Effector CD4-positive, alpha-beta T cell (primary cell): ENCODE results near the gene NRDE2.

ENCODE experiments used
- DNase-seq: peaks from one replicate; pipeline ENCODE4 v3.0.0-alpha.2; 2020
- total RNA-seq: gene quantifications from one replicate; lab custom pipeline; 2026; lab: John Stamatoyannopoulos, UW

Gene NRDE2, protein sequence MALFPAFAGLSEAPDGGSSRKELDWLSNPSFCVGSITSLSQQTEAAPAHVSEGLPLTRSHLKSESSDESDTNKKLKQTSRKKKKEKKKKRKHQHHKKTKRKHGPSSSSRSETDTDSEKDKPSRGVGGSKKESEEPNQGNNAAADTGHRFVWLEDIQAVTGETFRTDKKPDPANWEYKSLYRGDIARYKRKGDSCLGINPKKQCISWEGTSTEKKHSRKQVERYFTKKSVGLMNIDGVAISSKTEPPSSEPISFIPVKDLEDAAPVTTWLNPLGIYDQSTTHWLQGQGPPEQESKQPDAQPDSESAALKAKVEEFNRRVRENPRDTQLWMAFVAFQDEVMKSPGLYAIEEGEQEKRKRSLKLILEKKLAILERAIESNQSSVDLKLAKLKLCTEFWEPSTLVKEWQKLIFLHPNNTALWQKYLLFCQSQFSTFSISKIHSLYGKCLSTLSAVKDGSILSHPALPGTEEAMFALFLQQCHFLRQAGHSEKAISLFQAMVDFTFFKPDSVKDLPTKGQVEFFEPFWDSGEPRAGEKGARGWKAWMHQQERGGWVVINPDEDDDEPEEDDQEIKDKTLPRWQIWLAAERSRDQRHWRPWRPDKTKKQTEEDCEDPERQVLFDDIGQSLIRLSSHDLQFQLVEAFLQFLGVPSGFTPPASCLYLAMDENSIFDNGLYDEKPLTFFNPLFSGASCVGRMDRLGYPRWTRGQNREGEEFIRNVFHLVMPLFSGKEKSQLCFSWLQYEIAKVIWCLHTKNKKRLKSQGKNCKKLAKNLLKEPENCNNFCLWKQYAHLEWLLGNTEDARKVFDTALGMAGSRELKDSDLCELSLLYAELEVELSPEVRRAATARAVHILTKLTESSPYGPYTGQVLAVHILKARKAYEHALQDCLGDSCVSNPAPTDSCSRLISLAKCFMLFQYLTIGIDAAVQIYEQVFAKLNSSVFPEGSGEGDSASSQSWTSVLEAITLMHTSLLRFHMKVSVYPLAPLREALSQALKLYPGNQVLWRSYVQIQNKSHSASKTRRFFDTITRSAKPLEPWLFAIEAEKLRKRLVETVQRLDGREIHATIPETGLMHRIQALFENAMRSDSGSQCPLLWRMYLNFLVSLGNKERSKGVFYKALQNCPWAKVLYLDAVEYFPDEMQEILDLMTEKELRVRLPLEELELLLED
- total RNA-seq = 35.3 reads per million, percentile 60 among the genes with 10 or more reads in this experiment

DNA sequence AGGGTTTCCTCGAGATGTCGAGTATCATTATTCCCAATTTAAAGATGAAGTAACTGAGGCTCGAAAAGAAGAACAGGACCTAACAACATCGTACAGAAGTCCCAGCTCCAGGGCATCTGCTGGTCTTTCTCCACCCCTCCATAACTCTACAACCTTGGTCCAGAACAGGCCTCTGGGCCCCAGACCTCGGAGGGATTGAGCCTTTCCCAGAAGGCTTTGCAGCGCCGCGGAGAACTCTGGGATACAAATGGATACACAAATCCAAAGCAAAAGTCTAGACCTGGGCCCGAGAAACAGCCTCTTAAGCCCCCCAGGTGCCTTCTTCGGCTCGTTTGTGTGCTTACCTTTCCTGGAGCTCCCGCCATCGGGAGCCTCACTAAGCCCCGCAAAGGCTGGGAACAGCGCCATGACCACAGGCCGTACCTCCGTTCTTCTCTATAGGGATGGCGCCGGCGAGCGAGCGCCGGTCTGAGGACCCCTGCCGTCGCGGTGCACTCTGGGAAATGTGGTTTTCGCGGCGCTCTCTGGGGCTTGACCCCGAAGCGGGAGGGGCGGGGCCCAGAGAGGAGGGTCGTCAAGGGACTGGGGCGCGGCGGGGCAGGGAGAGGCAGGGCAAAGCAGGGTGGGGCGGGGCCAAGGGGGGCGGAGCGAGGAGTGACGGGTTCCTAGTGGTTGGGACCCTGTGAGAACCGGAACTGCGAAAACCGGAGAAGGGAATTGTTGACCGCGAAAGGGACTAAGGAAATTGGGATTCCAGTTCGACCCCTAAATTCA lies at the start of gene NRDE2:
NRDE2 (minus strand) TSS at position 445 of the 774 bp plus-strand sequence; CDS start at position 408, 37 bp downstream.
- DNase-seq = peak; percentile 80

DNA sequence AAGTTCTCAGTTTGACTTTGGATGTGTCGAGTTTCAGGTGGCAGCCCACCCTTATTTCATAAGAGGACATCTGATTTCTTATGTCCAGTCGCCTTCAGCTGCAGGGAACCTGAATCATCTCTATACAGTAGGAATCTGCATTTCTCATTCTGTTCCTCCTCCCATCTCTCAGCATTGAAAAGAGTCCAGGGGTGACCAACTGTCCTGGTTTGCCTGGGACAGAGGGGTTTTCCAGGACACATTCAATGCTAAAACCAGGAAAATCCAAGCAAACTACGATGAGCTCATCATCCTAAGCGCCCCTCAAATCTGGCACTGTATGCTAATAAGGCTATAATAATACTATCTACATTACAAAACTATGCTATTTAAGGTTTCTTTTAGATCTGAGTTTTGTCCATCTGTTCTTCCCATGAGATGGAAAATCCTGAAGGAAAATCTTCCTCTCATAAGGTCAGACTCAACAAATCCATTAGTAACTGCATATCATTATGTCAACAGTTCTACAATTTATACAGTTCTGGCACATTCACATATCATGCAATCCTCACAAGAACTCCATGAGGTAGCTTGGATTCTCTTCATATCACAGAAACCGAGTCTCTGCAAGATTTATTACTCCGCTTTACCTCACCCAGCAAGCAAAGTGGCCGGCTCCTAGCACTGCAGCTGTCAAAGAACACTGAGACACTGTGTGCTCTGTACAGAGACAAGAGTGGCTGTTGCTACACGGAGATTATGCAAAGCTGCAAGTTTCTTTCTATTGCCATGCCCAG lies 49.5 kb upstream of the NRDE2 start:
- DNase-seq = no peak

DNA sequence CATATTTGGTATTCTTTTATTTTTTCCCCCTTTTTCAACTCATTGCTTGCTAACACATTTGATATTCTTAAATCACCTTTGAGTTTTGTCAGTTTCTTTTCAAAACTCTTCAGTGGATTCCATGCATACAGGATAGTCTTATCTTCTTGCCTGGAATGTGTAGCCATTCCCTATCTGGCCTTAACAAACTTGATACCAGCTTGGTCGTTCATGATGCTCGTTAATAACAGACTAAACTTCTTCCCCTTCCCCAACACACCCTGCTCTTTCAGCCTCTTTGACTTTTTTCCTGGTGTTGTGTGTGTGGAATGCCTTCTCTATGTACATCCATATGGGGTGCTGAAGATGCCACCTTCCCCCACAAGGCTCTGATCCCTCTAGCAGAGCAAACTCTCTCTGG lies 47.4 kb upstream of the NRDE2 start:
- no peak for DNase-seq

DNA sequence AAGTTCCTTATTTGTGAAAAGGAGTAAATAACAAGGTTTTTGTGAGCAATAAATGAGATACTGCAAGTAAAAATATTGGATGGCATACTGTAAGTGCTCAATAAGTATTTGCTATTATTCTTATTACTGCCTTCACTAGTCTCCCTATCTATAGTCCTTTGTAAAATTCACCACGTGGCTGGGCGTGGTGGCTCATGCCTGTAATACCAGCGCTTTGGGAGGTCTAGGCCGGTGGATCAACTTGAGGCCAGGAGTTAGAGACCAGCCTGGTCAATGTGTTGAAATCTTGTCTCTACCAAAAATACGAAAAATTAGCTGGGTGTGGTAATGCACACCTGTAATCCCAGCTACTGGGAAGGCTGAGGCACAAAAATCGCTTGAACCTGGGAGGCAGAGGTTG lies 46.5 kb upstream of the NRDE2 start:
- no peak for DNase-seq

DNA sequence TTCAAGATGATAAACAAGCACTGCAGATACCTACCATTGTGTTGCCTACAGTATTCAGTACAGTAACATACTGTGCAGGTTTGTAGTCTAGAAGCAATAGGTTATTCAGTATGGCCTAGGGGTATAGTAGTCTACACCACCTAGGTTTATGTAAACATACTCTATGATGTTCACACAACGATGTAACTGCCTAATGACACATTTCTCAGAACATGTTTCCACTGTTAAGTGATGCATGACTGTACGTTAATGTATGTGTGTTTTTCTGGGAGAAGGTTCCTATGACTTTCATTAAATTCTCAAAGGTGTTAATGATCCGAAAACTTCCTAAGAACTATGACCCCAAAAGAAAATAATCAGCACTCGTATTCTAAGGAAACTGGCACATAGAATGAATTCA lies 44.2 kb upstream of the NRDE2 start:
- DNase-seq = no peak

DNA sequence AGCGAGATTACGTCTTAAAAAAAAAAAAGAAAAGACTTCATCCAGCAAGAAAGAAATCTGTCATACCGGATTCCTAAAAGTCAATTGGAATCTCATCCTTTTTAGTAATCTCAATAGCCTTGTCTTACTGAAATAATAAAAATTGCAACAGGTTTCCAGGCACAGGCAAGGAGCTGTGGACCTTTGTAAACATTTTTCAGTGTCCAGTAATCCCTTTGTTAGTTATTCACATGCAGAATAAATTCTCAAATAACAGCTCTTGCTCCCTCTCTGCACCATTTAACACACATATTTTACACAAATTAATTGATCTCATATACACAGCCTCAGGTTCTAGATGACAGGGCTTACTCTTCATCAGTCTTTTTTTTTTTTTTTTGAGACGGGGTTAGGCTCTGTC lies 43.1 kb upstream of the NRDE2 start:
- DNase-seq = no peak

DNA sequence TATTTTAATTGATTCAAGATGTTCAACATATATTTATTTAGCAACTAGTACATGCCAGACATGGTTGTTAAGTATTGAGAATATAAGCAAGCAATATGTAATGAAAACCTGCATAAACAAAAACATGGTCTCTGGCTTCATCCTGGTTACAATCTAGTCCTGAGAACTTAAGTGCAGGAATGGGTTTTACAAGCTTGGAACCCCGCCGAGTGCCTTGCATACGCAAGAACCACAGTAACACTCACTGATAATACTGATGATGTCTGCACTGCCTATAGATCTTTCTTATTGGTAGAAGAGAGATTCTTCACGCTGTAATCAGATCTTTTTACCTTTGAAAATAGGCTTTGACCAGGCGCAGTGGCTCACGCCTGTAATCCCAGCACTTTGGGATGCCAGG lies 42.1 kb upstream of the NRDE2 start:
- no peak for DNase-seq

DNA sequence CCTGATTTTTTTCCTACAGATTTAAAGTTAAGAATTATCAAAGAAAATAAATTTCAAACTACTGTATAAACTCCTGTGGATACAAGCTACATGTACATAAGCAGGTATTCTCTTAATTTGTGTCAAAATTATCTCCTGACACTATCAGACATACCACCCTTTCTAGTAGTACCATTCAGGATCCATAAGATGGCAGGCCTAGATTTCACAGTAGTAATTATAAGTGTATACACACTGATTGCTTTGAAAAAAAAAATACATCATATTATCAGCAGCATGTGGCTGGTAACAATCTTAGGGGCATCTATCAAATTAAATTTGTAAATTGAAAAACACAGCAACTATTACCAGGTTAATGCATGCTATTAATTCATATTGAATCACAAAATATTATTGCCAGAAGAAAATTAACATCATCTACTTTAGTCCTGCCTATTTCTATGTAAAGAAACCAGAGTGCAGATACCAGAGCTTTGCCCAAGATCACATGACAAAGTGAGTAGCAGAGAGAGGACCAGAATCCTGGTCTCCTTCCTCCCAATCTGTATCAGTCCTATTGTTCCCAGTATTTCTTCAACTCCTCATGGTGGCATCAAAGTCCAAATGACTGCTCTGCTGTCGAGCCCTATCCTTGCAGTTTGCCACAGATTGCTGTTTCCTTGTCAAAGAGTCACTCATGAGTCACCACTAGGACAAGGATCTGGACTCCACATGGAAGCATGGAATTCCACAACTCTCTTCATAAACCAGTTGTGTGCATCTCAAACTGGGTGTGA lies 37.4 kb upstream of the NRDE2 start:
- no peak for DNase-seq

DNA sequence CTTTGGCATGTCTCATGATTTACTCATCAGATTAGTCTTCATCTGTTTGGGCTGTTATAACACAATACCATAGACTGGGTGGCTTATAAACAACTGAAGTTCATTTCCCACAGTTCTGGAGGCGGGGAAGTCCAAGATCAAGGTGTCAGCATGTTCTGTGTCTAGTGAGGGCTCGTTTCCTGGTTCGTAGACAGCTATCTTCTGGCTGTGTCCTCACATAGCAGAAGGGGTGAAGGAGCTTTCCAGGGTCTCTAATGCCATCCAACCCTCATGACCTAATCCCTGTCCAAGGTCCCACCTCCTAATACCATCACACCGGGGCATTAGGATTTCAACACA lies 30.8 kb upstream of the NRDE2 start:
- no peak for DNase-seq

DNA sequence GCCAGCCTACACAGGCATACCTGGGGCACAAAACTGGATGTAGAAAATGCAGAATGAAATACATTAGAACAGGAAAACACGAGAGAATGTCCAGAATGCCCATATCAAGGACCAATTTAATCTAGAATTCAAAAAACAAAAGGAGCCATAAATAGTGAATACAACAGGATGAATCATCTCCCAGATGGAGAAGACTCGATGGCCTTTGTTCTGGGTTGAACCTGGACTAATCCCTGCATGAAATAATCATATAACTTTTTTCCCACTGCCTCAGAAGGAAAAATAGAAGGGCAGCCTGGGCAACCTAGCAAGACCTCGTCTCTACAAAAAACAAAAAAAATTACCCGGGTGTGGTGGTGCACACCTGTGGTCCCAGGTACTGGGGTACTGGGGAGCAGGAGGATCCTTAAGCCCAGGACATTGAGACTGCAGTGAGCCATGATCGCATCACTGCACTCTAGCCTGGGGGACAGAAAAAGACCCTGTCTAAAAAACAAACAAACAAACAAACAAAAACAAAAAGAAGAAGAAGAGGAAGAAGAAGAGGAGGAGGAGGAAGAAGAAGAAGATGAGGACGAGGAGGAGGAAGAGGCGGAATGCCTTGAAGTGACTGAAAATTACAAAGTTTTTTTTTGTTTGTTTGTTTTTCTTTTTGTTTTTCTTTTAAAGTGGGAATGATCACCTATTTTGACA lies 30.3 kb upstream of the NRDE2 start:
- DNase-seq = no peak

DNA sequence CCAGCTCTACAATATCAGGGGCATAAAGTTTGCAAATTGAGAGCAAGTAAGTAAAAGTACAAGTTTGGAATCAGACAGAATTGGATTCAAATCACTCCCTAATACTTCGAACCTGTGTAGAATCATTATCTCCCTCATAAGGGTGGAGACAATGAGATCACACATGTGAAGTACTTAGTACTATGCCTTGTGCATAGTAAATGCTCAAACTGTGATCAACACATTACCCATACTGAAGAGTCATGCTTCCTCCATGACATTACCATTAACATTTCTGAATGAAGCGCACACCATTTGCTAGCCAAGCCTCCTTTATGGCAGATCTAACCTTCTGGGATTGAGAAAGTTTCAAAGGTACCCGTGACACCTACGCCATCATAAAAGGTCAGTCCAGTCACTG lies 26.6 kb upstream of the NRDE2 start:
- no peak for DNase-seq

DNA sequence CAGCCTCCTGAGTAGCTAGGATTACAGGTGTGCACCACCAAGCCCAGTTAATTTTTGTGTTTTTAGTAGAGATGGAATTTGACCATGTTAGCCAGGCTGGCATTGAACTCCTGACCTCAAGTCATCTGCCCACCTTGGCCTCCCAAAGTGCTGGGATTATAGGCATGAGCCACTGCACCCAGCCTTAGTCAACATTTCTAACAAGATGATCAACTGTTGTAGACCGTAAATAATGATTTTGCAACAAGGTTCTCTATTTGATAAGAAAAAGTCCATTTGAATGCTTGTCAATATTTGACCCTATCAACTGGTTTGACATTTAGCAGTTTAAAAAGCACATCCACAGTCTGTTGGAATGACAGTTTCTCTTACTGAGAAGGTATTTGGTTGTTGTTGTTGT lies 25.2 kb upstream of the NRDE2 start:
- DNase-seq = no peak

DNA sequence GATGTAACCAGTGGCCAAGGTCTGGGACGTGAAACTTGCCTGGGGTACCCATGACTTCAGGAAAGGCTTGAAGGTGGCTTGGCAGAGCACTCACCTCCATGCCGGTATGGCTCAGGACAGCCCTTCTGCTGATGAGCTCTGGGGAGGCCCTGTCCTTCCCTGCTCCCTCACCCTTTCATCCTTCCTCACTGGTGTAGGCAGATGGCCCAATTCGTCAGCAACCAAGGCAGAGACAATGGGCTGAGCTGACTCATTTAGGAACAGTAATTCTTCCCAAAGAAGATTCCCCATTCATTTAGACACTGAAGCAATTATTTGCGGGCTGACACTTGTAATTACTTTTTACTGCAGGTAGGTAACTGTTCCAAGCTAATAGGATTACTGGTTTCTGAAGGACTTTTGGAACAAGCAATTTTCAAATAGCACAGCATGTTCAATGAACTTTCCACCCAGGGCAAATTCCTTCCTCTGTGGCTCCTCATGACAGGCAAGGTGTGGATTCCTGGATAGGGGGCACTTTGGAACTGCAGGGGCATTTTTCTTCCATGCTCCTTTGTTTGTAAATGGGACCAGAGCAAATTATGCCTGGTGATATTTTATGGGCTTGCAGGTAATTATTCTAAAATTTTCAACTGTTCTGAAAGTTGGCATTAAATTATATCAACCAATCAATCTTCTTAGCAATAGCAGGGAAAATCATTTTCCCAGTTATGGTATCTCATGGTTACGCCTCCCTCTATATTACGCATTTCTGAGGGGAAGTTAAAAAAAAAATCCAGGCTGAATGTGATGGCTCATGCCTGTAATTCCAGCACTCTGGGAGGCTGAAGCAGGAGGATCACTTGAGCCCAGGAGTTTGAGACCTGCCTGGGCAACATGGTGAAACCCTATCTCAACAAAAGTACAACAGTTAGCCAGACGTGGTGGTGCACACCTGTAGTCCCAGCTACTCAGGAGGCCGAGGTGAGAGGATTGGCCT lies 24.1 kb upstream of the NRDE2 start:
- no peak for DNase-seq

DNA sequence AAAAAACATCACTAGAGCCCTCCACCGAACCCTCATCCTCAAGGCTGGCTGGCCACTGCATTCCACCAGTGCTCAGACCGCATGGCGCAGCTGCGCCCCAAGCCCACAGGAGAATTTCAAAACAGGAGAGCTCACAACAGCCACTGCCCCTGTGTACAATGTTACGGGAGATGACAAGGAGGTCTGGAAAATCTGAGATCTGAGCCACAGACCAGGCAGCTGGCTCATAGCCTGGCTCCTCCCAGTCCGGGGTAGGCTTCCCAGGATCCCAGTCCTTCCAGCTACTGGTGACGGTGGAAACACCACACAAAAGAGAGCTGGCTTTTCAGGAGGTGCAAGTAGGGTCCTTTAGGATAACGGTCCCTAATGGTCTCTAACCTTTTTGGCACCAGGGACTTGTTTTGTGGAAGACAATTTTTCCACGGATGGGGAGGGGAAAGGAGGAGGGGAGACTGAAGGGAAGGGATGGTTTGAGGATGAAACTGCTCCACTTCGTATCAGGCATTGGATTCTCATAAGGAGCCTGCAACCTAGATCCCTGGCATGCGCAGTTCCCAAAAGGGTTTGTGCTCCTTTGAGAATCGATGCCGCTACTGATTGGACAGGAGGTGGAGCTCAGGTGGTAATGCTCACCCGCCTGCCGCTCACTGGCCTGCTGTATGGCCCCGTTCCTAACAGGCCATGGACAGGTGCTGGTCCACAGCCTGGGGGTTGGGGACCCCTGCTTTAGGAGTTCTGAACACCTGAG lies 23.0 kb upstream of the NRDE2 start:
- no peak for DNase-seq

DNA sequence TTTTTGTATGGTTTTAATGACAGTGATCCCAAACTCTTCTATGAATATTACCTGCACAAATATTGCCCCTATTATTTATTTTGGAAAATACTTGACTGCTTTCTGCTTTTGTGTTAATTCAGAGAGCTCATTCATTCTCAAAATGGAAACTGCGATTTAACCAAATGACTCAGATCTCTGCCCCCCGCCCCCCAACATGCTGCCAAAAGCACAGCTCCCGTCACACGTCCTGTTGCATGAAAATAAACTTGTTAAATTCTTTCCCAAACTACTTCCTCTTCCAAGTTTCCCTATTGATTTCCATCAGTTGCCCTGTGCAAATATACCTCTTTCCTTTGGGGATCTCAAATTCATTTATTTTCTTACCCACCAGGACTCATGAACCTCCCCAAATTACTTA lies 18.0 kb upstream of the NRDE2 start:
- DNase-seq = no peak

DNA sequence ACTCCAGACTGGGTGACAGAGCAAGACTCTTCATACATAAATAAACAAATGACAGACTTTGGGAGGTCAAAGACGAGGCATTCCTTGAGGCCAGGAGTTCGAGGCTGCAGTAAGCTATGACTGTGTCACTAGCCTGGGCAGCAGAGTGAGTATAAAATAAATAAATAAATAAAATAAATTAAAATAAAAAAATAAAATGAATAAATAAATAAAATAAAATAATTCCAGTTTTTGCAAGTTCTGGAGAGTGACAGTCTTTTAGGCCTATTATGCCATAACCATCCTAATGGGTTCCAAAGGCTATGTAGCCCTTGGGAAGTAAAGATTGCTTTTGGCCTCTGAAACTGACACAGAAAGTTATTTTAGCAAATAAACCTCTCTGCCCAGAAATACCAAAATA lies 16.5 kb upstream of the NRDE2 start:
- DNase-seq = no peak

DNA sequence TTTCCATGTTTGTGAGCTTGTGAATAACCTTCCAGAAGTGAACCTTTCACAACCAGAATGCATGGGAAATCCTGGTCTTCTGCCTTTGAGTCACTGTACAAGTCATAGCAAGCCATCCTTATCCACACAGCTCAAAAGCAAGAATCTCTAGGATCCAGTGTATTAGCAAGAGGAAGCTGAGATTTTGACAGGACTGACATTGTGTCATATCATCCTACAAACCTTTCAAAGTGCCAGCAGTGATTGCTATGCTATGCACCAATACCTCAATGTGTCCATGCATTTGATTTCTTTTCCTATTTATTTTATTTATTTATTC lies 13.5 kb upstream of the NRDE2 start:
- no peak for DNase-seq
